Colonic mucosa (tissue), 4 donors: Measurements from ENCODE around the gene OR5H15. TPM values are rescaled to one million over a fixed set of nuclear protein-coding genes. Genes with fewer than 3 reads are reported as not detected.

Source experiments
- DNase-seq: peaks from one replicate; pipeline ENCODE4 v3.0.0-alpha.2; 2020
- H3K27ac ChIP-seq: fragments of 200-600 bp; one replicate; pipeline ENCODE4 v1.8.0; 2021
- H3K27me3 ChIP-seq: fragments of 200-600 bp; one replicate; pipeline ENCODE4 v1.8.0; 2021
- H3K36me3 ChIP-seq: fragments of 200-600 bp; one replicate; pipeline ENCODE4 v1.8.0; 2021
- H3K4me1 ChIP-seq: fragments of 200-600 bp; one replicate; pipeline ENCODE4 v1.8.0; 2021; ENCODE audit warnings: mild to moderate bottlenecking
- H3K4me3 ChIP-seq: fragments of 200-600 bp; one replicate; pipeline ENCODE4 v1.8.0; 2021
- H3K9ac ChIP-seq, 2 donors: one replicate each; pipeline ENCODE4 v1.7.0; 2013; ENCODE audit warnings: control low read depth in 2 of 2, low read depth in 2 of 2, low read length in 2 of 2
- H3K9me3 ChIP-seq: fragments of 200-600 bp; one replicate; pipeline ENCODE4 v1.8.0; 2021
- CTCF ChIP-seq: fragments of 200-600 bp; IDR thresholded peaks from one replicate; pipeline ENCODE4 v1.8.0; 2022; ENCODE audit warnings: antibody characterized with exemption, mild to moderate bottlenecking
- intact Hi-C: fragments of 100-400 bp; cut with DNase I; formaldehyde crosslinking; loops from one replicate; pipeline ENCODE4 v1.14.1; 2022
- total RNA-seq, 2 donors: library from RNA; stranded (reverse); fragmentation: NEBNext Ultra II Directional in 1 of 2; extraction: Animal tissue kit (Norgen Biotek cat#: 25700) in 1 of 2; gene quantifications; one replicate each; pipeline ENCODE4 v1.2.1, GENCODE V29; 2021
- donor health status: healthy.
- donor health status: DM: no; HTN: no; CAD: no.
- donor health status: DM: no; HTN: no; CAD: no.

The OR5H15 gene
- total RNA-seq, 2 donors from 2014 or later = not detected

DNA sequence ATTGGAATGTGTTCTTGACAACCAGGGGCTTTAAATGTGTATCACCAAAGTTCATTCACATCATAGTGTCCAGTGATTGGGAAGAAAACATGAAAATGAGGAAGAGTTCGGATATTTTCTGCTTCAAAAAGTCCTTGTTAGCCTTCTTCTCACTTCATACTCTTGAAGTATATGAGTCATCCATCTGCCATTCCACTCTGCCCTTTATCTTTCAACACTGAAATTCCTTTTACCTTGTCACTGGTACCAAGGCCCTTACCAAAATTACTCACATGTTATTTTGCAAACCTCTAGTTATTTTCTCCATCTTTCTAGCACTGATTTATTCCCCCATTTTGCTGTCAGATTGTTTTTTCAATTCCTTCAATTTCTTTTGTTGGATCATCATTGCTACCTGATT is 32.5 kb downstream of the OR5H15 start:
- H3K36me3 ChIP-seq = no peaks in the 10 kb centered on the region
- H3K27ac ChIP-seq = no peak overlapping the region
- no peaks in the 10 kb centered on the region for H3K27me3 ChIP-seq
- no peak for TF ChIP-seq CTCF
- H3K9ac ChIP-seq = no peak overlapping the region
- no peak overlapping the region for H3K4me3 ChIP-seq
- DNase-seq = no peak
- intact Hi-C loops = no loop called here
- no peaks in the 10 kb centered on the region for H3K9me3 ChIP-seq
- no peaks in the 10 kb centered on the region for H3K4me1 ChIP-seq

DNA sequence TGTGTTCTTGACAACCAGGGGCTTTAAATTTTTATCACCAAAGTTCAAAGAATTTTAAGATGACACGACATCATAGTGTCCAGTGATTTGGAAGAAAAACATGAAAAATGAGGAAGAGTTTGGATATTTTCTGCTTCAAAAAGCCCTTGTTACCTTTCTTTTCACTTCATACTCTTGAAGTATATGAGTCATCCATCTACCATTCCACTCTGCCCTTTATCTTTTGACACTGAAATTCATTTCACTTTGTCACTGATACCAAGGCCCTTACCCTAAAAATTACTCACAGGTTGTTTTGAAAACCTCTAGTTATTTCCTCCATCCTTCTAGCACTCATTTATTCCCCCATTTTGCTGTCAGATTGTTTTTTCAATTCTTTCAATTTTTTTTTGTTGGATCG is 42.7 kb downstream of the OR5H15 start:
- DNase-seq = no peak
- Histone ChIP-seq H3K9me3 (no peaks in the 10 kb centered on the region), H3K36me3 (no peaks in the 10 kb centered on the region), H3K27me3 (no peaks in the 10 kb centered on the region), H3K4me3 (no peak overlapping the region), H3K4me1 (no peaks in the 10 kb centered on the region), H3K27ac (no peak overlapping the region), H3K9ac (no peak overlapping the region)
- intact Hi-C loops = no loop called here
- TF ChIP-seq CTCF = no peak

DNA sequence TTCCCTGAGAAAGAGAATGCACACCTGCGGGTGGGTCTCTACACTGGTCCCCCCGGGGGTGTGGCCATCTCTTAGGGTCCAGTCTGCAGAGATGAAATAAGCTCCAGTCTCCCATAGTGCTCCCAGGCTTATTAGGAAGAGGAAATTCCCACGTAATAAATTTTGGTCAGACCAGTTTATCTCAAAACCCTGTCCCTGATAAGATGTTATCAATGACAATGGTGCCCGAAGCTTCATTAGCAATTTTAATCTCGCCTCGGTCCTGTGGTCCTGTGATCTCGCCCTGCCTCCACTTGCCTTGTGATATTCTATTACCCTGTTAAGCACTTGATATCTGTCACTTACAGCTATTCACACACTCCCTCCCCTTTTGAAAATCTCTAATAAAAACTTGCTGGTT is 46.8 kb downstream of the OR5H15 start:
- Histone ChIP-seq H3K4me3 (no peak overlapping the region), H3K27ac (no peak overlapping the region), H3K4me1 (no peaks in the 10 kb centered on the region), H3K9ac (no peak overlapping the region), H3K27me3 (no peaks in the 10 kb centered on the region), H3K36me3 (no peaks in the 10 kb centered on the region), H3K9me3 (no peaks in the 10 kb centered on the region)
- intact Hi-C loops = no loop called here
- no peak for DNase-seq
- no peak for TF ChIP-seq CTCF

- no peaks in the 10 kb centered on the region for H3K27me3 ChIP-seq
- intact Hi-C loops = no loop called here
- H3K9me3 ChIP-seq = no peaks in the 10 kb centered on the region
Measured at GRCh38 chr3:98215051-98215450, 48.6 kb downstream of the OR5H15 start.

More at GRCh38 chr3:98215051-98215450, 48.6 kb downstream of the OR5H15 start:
- Histone ChIP-seq H3K9ac (no peak overlapping the region), H3K27ac (no peak overlapping the region), H3K36me3 (no peaks in the 10 kb centered on the region), H3K4me1 (no peaks in the 10 kb centered on the region), H3K4me3 (no peak overlapping the region)
- TF ChIP-seq CTCF = no peak
- no peak for DNase-seq

Other genes with a start within 250 kb of the OR5H15 start
- gene RIOX2, start 194.3 kb upstream of the OR5H15 start, total RNA-seq = 10 to 100 TPM; 17.6 to 21.9 TPM
- gene GABRR3, start 131.4 kb upstream of the OR5H15 start, total RNA-seq = not detected
- gene OR5AC2, start 79.5 kb upstream of the OR5H15 start, total RNA-seq = not detected
- gene OR5H1, start 36.0 kb upstream of the OR5H15 start, total RNA-seq = not detected
- not detected for gene OR5H14, start 19.2 kb upstream of the OR5H15 start, total RNA-seq
- not detected for gene OR5H6, start 97.5 kb downstream of the OR5H15 start, total RNA-seq
- not detected for gene OR5H2, start 115.8 kb downstream of the OR5H15 start, total RNA-seq
- not detected for gene OR5K4, start 187.2 kb downstream of the OR5H15 start, total RNA-seq
- not detected for gene OR5K3, start 224.0 kb downstream of the OR5H15 start, total RNA-seq